HG03565 (cell line): ENCODE measurements around the gene MSL3B.

Experiments used
- ATAC-seq: cut with Tn5 transposase; IDR thresholded peaks from one replicate; pipeline ENCODE4 v1.9.1; 2021; ENCODE audit warnings: mild to moderate bottlenecking, moderate library complexity; ENCODE audit not compliant: unreplicated experiment

Gene MSL3B

GRCh38 chr2:233835230-233836186 lies 32.7 kb downstream of the MSL3B start:
- ATAC-seq: no peak

DNA sequence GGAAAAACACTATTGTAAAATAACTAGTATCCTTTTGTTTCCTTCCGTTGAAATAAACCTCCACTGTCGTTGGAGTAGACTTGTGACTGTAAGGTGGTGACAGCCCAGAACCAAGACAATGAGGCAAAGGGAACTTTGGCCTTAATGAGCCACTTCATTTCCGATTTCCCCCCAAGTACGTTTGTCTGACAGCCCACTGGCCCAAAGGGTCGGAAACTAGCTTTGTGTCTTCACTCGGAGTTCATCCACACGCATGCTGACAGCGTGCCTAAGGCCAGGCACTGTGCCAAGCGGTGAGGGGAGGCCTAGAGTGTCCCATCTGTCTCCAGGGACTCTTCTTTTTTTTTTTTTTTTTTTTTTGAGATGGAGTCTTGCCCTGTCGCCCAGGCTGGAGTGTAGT lies 34.8 kb downstream of the MSL3B start:
- ATAC-seq: no peak

GRCh38 chr2:233832869-233833311 lies 35.3 kb downstream of the MSL3B start:
- no peak for ATAC-seq

DNA sequence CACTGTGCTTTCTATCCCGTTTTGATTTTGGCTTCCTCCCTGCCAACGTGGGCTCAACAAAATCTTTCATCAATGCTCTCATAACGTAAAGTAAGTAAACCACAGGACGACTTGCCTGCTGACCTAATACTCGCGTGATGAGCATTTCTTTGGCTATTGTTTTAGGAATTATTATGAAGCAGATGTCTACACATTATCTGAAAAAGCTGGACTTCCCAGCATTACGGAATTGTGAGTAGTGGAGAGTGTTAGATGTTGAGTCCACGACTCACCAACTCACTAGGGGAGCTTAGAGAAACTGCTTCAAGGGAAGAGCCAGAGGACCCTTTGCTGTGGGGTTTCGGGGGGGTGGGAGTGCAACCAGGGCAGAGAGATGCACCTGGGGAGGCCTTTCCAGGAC lies 35.8 kb downstream of the MSL3B start:
- no peak for ATAC-seq

DNA sequence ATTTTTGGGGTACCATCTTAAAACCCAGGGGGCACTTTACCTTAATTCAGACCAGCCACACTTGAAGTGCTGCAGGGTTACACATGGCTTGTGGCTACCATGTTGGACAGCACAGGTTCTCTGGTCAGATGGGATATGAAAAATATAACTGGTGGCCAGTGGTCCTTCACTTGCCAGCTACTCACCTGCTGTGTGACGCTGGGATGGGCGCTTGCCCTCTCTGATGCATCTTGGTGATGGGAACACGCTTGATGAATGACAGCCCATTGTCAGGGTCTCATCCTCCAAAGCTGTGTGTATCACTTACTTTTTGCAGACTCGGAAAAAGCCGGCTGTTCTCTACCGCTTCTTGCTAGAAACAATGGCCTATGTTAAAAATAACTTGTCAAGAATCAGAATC lies 36.3 kb downstream of the MSL3B start:
- ATAC-seq: no peak

DNA sequence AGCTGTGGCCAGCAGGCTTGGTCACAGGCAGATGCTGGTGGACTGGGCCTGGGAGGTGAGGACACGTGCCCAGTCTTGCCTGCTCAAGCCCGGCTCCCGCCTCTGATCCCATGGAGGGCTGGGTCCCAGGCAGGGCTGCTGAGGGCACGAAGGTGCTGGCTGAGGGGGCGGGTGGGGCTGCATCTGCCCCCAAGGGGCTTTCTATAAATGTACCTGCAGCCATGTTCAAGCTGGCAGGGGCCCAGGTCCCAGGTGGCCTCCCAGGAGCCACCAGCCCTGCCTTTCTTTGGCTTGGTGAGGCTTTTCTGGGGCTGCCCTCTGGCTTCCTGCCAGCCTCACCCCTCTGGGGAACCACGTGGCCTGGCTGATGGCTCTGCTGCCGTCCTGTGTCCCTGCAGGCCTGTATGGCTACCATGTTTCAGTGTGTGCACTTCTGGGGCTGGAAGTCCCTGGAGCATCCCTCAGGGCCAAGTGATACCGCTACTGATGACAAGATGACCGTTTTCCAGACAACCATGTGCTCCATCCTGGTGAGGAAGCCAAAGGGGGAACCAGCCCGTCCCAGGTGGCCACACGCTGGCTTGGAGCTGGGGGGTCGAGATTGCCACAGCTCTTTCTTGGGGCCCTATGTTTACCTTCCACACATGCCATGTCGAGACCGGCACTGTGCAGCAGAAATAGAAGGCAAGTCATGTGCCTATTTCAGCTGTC lies 37.0 kb downstream of the MSL3B start:
- no peak for ATAC-seq

DNA sequence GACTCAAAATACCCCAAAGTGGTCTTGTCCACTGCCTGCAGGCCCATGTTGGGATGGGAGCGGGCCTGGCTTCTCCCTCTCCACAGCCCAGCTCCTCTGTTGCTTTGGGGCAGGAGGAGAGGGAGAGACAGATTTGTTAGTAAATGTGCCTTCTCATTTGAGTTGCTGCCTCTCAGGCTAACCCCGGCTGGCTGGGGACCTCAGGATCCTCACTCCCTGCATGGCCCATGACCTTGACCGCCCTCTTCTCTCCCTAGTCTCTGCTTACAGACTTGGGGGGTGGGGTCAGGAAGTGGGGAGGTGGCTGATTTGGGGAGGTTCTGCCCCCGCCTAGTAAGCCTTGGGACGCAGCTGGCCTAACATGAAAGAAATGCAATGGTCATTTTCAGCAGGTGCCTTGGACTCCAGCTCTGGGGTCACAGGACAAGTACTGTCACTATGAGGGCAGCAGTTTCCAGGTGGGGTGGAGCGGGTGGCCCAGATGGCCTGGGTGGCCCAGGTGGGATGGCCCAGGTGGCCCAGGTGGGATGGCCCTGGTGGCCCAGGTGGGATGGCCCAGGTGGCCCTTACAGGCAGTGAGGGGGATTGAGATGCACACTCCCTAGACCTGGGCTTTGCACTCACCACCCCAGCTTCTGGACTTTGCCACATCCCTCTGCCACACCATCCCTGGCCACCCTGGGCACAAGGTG lies 37.9 kb downstream of the MSL3B start:
- ATAC-seq: no peak

GRCh38 chr2:233829193-233830110 lies 38.7 kb downstream of the MSL3B start:
- no peak for ATAC-seq

GRCh38 chr2:233828546-233829192 lies 39.5 kb downstream of the MSL3B start:
- ATAC-seq: no peak

DNA sequence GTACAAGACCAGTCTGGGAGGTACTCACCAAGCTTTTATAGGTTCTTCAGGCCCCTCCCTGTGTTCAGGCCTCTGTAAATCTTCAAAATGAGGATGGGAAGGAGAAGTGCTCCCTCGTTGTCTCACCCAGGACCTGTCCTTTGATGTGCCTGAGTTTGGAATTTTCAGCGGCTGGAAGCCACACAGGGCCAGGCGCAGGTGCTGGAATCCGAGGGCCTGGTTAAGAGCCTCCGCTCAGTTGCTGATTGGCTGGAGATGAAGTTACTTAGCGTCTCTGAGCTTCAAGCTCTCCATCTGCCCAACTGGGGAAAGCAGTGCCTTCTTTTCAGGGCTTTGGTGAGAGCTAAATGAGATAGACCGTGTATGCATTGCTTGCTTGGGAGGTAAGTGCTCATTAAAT lies 43.8 kb downstream of the MSL3B start:
- ATAC-seq: no peak

GRCh38 chr2:233823731-233824121 lies 44.5 kb downstream of the MSL3B start:
- no peak for ATAC-seq

DNA sequence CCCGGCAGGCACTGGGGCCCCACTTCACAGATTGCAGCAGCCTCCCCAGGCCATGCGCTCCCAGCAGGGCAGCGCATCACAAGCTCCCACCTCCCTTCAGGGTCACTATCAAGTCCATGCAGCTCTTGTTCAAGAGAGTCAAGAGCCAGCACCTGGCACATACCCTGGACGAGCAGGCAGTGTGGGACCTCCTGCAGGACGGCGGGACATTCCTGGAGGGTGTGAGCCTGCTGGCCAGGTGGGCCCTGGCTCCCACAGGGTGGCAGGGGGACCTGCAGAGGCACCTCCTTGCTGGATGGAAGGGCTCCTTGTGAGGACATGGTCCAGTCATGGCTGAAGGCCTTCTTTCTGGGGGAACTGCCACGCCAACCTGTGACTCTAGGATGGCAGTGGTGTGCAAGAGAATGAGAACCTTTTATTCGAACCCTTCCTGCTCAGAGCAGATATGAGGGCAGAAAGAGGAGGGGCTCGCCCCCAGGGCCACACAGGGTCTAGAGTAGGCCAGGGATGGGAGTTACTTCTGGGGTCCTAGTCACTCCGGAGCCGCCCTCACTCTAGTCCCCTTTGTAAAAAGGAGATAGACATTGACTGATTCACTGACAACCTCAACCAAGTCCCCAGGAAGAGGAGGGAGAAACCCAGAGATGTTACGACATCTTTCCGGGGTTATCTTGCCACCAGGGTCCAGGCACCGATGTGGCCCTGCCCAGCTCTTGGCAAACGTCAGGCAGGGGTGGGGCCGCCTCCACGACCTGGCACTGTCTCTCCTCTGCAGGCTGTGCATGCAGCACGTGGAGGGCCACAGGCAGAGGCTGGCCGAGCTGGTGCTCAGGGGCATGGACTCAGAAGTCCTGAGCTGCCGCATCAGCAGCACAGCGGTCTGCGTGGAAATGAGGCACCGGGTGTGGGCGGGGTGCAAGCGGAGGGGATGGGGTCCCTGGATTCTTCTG lies 45.1 kb downstream of the MSL3B start:
- no peak for ATAC-seq

DNA sequence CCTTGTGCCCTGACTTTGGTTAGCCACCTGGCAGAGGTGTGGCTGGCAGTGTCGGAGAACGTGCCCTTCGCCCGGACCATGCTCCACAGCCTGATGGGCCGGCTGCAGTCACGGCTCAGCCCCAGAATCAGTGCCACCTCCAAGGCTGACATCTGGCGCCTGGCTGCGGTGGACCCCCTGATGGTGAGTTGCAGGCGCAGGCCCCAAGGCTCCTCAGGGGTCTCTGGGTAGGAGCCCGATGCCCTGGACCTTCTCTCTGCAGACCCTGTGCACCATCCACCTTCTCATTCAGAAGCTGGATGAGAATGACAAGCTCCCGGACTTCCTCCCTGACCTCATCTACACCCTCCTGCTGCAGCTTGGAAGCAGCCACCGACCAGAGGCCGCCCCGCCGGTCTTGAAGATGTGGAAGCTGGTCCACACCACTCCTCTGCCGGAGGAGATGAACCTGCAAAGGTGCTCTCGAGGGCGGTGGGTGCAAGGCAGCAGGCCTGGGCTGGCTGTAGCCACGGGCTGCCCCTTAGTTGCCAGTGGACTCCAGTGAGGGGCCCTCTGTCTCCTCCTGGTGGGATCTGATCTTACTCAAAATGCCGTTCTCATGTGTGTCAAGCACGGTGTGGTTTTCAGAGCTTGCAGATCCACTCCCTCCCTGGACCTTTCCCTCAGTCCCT lies 46.0 kb downstream of the MSL3B start:
- ATAC-seq: no peak

- no peak for ATAC-seq
Measured at GRCh38 chr2:233821709-233822100, 46.5 kb downstream of the MSL3B start.

GRCh38 chr2:233821196-233821595 lies 47.0 kb downstream of the MSL3B start:
- no peak for ATAC-seq

DNA sequence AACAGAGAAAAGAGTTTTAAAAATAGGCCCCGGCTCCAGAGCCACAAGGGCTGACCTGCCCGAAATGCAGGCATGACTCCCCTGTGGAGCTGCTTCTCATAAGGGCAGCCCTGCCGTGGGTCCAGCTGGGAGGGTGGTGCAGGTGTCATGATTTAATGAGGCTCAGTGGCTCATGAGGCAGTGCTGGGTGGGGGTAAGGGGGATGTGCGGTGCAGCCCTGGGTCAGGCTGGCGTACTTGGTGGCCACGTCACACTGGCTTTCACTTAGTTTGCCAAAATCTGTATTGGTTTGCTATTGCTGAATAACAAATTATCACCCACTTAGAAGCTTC lies 47.4 kb downstream of the MSL3B start:
- no peak for ATAC-seq

GRCh38 chr2:233819884-233820773 lies 48.1 kb downstream of the MSL3B start:
- ATAC-seq: no peak
